Effector CD8-positive, alpha-beta T cell (primary cell): Measurements from ENCODE around the gene ANKRD6.

Source experiments
- DNase-seq: peaks from one replicate; lab custom pipeline; 2025; lab: John Stamatoyannopoulos, UW

Gene ANKRD6

DNA sequence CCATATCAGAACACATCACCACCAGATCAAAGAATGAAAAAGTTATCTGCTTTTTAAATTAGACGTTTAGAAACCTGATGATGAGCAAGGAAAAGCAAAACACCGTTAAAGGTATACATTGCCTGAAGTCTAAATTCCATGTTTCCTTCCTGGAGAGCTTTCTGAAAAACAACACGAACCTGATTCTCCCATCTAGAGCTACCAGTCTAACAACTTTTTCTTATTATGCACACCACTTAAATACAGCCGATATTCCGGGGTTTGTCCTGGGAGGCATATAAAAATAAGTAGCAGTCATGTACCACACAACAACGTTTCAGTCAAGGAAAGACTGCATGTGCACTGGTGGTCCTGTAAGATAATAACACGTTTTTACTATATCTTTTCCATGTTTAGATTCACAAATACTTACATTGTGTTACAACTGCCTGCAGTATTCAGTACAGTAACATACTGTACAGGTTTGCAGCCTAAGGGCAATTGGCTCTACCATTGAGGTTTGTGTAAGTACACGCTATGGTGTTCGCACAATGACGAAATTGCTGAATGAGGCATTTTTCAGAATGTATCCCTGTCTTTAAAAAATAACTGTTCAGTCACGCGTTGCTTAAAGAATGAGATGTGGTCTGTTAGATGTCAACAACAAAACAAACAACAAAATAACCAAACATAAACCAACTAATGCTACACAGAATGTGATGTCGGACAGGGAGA lies 224.7 kb downstream of the ANKRD6 start:
- DNase-seq, result no peak

GRCh38 chr6:89660981-89661380 lies 228.0 kb downstream of the ANKRD6 start:
- DNase-seq, result no peak

GRCh38 chr6:89661559-89661958 lies 228.6 kb downstream of the ANKRD6 start:
- no peak for DNase-seq

GRCh38 chr6:89662659-89663223 lies 229.8 kb downstream of the ANKRD6 start:
- DNase-seq, result no peak

DNA sequence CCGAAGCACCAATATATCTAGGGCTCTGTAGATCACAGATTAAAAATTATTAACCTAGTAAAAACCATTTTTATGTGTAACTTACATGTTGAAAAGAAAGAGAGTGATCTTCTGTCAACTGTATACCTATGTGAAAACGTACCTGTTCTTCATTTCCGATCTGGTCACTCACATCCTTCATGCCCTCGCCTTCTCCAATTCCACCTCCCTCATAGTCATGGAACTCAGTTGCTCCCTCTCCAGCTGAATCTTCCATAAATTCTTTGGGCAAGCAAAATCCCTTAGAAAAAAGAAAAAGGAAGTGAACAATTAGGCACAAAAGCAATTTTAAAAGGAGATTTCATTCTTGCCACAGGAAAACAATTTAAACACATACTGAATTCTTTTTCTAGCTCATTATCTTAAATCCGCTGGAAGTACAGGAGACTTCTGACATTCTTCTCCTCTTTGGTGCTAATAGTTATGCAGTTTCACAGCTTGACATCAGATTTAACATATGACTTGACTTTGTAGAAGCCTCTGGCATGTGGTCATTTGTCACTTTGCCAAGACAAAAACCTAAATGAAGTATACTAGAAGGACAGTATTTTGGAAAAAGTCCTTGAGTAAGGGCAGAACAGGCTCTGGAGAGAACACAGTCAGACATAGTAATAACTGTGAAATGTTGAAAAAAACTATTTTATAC lies 235.1 kb downstream of the ANKRD6 start:
- no peak for DNase-seq

GRCh38 chr6:89669002-89669401 lies 236.1 kb downstream of the ANKRD6 start:
- no peak for DNase-seq

DNA sequence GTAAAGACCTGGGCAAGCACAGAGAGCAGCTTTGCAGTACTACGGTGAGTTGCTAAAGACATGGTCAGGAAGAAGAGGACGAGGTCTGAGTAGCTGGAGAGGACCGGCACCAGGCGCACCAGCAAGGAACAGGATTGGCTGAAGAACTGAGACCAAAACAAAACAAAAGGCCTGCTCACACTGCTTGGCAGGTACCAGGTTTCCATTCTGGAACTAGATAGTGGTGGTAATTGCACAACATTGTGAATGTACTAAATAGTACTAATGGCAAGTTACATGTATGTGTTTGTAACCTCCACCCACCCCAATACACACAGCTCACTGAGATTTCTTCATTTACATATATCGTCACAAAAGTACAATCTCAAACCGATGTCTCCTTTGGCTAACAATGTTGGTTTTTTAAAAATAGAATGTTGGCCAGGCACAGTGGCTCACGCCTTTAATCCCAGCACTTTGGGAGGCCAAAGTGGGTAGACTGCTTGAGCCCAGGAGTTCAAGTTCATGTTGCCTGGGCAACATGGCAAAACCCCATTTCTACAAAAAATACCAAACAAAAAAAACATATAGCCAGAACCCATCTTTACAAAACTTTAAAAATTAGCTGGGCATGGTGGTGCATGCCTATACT lies 238.1 kb downstream of the ANKRD6 start:
- no peak for DNase-seq

GRCh38 chr6:89675949-89676748 lies 243.2 kb downstream of the ANKRD6 start:
- DNase-seq, result no peak

DNA sequence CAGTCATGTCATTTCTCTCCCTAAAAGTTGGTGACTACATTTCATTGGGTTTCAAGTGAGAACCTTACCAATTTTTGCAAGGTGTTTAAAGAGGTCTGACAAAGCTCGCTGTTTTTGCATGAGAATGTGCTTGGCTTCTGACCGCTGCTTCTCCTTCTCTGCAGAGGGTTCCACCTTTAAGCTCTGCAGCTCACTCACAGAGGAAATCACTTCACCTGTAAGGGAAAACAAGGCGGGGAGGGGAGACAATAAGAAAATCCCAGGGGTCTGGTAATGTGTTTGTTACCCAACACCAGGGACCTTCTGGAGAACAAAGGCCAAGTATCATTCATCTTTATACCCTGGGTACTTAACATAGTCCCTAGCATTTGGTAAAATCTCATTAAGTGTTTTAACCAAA lies 245.6 kb downstream of the ANKRD6 start:
- no peak for DNase-seq

- no peak for DNase-seq
Measured at GRCh38 chr6:89679215-89680120, 246.5 kb downstream of the ANKRD6 start.

- DNase-seq, result no peak
Measured at GRCh38 chr6:89680150-89680549, 247.2 kb downstream of the ANKRD6 start.

- no peak for DNase-seq
Measured at GRCh38 chr6:89680551-89680950, 247.6 kb downstream of the ANKRD6 start.

DNA sequence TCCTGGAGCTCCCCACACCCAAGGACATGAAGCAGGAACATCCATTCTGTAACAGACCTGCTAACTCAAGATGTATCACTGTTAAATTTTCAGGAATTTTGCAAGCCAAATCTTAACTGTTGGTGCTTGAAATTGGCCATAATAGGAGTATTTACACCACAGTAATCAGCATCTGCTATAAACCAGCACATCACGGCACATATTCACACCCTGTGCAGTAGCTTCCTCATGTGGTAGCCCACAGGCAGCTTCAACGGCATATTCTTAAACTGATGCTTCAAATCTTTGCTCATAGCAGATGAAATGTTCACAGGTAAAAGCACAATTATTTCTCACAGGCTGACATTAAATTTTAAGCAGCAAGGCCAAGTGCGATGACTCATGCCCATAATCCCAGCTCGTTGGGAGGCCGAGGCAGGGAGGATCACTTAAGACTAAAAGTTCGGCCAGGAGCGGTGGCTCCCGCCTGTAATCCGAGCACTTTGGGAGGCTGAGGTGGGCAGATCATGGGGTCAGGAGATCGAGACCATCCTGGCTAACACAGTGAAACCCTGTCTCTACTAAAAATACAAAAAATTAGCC lies 249.1 kb downstream of the ANKRD6 start:
- no peak for DNase-seq

GRCh38 chr6:89682991-89683390 lies 250.0 kb downstream of the ANKRD6 start:
- DNase-seq, result no peak
